Natural killer cell (primary cell): ENCODE results near the gene ZNF860. TPM values are rescaled to one million over a fixed set of nuclear protein-coding genes. Genes with fewer than 3 reads are reported as not detected.

Experiments
- ATAC-seq, 3 donors: fragments of 150-1000 bp in 2 of 3; fragments of 200-7000 bp in 1 of 3; cut with Tn5 transposase; 1 replicate in 1 of 3; 2 replicates in 2 of 3; pipeline ENCODE4 v1.10.0; 2021; ENCODE audit warnings: mild to moderate bottlenecking in 2 of 3, moderate library complexity in 2 of 3
- DNase-seq, 2 donors: peaks; one replicate each; pipeline versions ENCODE4 v3.0.0 to v3.0.0-alpha.2; 2013 to 2021; ENCODE audit warnings: mixed read lengths in 1 of 2
- H3K27ac ChIP-seq: one replicate; pipeline ENCODE4 v1.5.1; 2013; ENCODE audit warnings: mild to moderate bottlenecking, low read length
- H3K27me3 ChIP-seq: one replicate; pipeline ENCODE4 v1.6.1; 2013; ENCODE audit warnings: low read length; ENCODE audit not compliant: control insufficient read depth, insufficient read depth
- H3K36me3 ChIP-seq: one replicate; pipeline ENCODE4 v1.6.1; 2013; ENCODE audit warnings: low read length; ENCODE audit not compliant: control insufficient read depth, insufficient read depth
- H3K4me1 ChIP-seq: one replicate; pipeline ENCODE4 v1.6.1; 2013; ENCODE audit warnings: low read length; ENCODE audit not compliant: control insufficient read depth, insufficient read depth
- H3K4me3 ChIP-seq: one replicate; pipeline ENCODE4 v1.5.1; 2013; ENCODE audit warnings: low read length
- H3K9me3 ChIP-seq: one replicate; pipeline ENCODE4 v1.6.1; 2013; ENCODE audit warnings: low read length; ENCODE audit not compliant: control insufficient read depth, insufficient read depth
- H3K27ac Mint-ChIP-seq, 2 donors: one replicate each; pipeline ENCODE4 v1.8.0; 2022; ENCODE audit warnings: mild to moderate bottlenecking in 2 of 2, mixed read lengths in 2 of 2, moderate library complexity in 1 of 2
- H3K27me3 Mint-ChIP-seq, 2 donors: one replicate each; pipeline ENCODE4 v1.8.0; 2022; ENCODE audit warnings: low read depth in 2 of 2, mixed read lengths in 2 of 2
- H3K36me3 Mint-ChIP-seq: one replicate; pipeline ENCODE4 v1.8.0; 2022; ENCODE audit warnings: mixed read lengths
- H3K4me1 Mint-ChIP-seq, 2 donors: one replicate each; pipeline ENCODE4 v1.8.0; 2022; ENCODE audit warnings: mixed read lengths in 2 of 2
- H3K4me3 Mint-ChIP-seq: one replicate; pipeline ENCODE4 v1.8.0; 2022; ENCODE audit warnings: mild to moderate bottlenecking, moderate library complexity, mixed read lengths
- H3K9me3 Mint-ChIP-seq, 2 donors: one replicate each; pipeline ENCODE4 v1.8.0; 2022; ENCODE audit warnings: mixed read lengths in 2 of 2
- WGBS: methylation state at CpG from one replicate; pipeline ENCODE4 v1.1.7; 2013; ENCODE audit warnings: missing lambda C conversion rate; ENCODE audit not compliant: insufficient coverage; 5-methylcytosine and 5-hydroxymethylcytosine counted together
- intact Hi-C: fragments of 100-400 bp; cut with micrococcal nuclease; formaldehyde crosslinking; loops from one replicate; pipeline ENCODE4 v1.14.2; 2022
- total RNA-seq, 4 donors: library from RNA; stranded (reverse); fragments of 120-200 nt in 1 of 4; gene quantifications; one replicate each; pipeline versions ENCODE4 v1.2.3 to v1.2.4, GENCODE V29; 2013 to 2022
- TF ChIP-seq, protein P1 (sequence below): fragments of 200-600 bp; IDR thresholded peaks from one replicate; pipeline ENCODE4 v1.8.0; 2022; ENCODE audit warnings: antibody characterized with exemption

Gene ZNF860
- total RNA-seq, 3 donors from 2014 or later (not counting 1 experiment from before 2014, with no cell fraction given), result 0.10 TPM; not detected in 2

DNA sequence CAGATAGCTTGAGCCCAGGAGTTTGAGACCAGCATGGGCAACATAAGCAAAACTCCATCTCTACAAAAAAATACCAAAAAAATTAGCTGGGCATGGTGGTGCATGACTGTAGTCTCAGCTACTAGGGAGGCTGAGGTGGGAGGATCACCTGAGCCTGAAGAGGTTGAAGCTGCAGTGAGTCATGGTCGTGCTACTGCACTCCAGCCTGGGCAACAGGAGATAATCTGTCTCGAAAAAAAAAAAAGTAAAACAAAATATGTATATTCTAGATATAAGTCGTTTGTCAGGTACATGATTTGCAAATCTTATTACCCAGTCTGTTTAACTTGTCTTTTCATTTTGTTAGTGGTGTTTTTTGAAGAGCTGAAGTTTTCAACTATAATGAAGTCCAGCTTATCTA lies 40.2 kb downstream of the ZNF860 start:
- no peaks in the 10 kb centered on the region for H3K4me1 Mint-ChIP-seq
- no peak overlapping the region for H3K27ac Mint-ChIP-seq
- peaks cover 0 to 5% of the 10 kb centered on the region in 2 donors for H3K27me3 Mint-ChIP-seq
- no peaks in the 10 kb centered on the region for H3K36me3 ChIP-seq
- no peaks in the 10 kb centered on the region for H3K36me3 Mint-ChIP-seq
- H3K4me3 Mint-ChIP-seq, result no peak overlapping the region
- no peaks in the 10 kb centered on the region for H3K27me3 ChIP-seq
- no peaks in the 10 kb centered on the region for H3K9me3 ChIP-seq
- H3K4me3 ChIP-seq, result no peak overlapping the region
- H3K27ac ChIP-seq, result no peak overlapping the region
- TF ChIP-seq, protein P1, sequence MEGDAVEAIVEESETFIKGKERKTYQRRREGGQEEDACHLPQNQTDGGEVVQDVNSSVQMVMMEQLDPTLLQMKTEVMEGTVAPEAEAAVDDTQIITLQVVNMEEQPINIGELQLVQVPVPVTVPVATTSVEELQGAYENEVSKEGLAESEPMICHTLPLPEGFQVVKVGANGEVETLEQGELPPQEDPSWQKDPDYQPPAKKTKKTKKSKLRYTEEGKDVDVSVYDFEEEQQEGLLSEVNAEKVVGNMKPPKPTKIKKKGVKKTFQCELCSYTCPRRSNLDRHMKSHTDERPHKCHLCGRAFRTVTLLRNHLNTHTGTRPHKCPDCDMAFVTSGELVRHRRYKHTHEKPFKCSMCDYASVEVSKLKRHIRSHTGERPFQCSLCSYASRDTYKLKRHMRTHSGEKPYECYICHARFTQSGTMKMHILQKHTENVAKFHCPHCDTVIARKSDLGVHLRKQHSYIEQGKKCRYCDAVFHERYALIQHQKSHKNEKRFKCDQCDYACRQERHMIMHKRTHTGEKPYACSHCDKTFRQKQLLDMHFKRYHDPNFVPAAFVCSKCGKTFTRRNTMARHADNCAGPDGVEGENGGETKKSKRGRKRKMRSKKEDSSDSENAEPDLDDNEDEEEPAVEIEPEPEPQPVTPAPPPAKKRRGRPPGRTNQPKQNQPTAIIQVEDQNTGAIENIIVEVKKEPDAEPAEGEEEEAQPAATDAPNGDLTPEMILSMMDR, result no peak
- no peaks in the 10 kb centered on the region for H3K9me3 Mint-ChIP-seq
- no peaks in the 10 kb centered on the region for H3K4me1 ChIP-seq
- DNase-seq, result no peak
- WGBS, result 83% methylated on average over 1 of the region's 3 CpGs
- ATAC-seq, result no peak
- intact Hi-C loops, result no loop called here

GRCh38 chr3:32022947-32023346 lies 41.4 kb downstream of the ZNF860 start:
- no peaks in the 10 kb centered on the region for H3K4me1 ChIP-seq
- Mint-ChIP-seq H3K27ac (no peak overlapping the region), H3K4me3 (no peak overlapping the region), H3K4me1 (no peaks in the 10 kb centered on the region), H3K27me3 (peaks cover 0 to 9% of the 10 kb centered on the region in 2 donors), H3K9me3 (no peaks in the 10 kb centered on the region), H3K36me3 (no peaks in the 10 kb centered on the region)
- ATAC-seq (no peak), DNase-seq (no peak)
- H3K4me3 ChIP-seq, result no peak overlapping the region
- no peak overlapping the region for H3K27ac ChIP-seq
- intact Hi-C loops, result no loop called here
- H3K27me3 ChIP-seq, result no peaks in the 10 kb centered on the region
- 73% methylated on average over 2 of the region's 2 CpGs for WGBS
- no peaks in the 10 kb centered on the region for H3K9me3 ChIP-seq
- TF ChIP-seq, protein P1, result no peak
- no peaks in the 10 kb centered on the region for H3K36me3 ChIP-seq

GRCh38 chr3:32026593-32026992 lies 45.0 kb downstream of the ZNF860 start:
- intact Hi-C loops, result no loop called here
- H3K4me1 ChIP-seq, result no peaks in the 10 kb centered on the region
- no peaks in the 10 kb centered on the region for H3K27me3 ChIP-seq
- TF ChIP-seq, protein P1, result no peak
- no peak overlapping the region for H3K4me3 ChIP-seq
- no peak overlapping the region for H3K27ac ChIP-seq
- WGBS, result 21% methylated on average over 6 of the region's 6 CpGs
- no peak overlapping the region for H3K4me3 Mint-ChIP-seq
- H3K36me3 ChIP-seq, result no peaks in the 10 kb centered on the region
- peaks cover 0 to 6% of the 10 kb centered on the region in 2 donors for H3K27me3 Mint-ChIP-seq
- no peaks in the 10 kb centered on the region for H3K9me3 Mint-ChIP-seq
- no peak overlapping the region for H3K27ac Mint-ChIP-seq
- DNase-seq (no peak), ATAC-seq (no peak)
- H3K36me3 Mint-ChIP-seq, result no peaks in the 10 kb centered on the region
- H3K9me3 ChIP-seq, result no peaks in the 10 kb centered on the region
- H3K4me1 Mint-ChIP-seq, result no peaks in the 10 kb centered on the region

DNA sequence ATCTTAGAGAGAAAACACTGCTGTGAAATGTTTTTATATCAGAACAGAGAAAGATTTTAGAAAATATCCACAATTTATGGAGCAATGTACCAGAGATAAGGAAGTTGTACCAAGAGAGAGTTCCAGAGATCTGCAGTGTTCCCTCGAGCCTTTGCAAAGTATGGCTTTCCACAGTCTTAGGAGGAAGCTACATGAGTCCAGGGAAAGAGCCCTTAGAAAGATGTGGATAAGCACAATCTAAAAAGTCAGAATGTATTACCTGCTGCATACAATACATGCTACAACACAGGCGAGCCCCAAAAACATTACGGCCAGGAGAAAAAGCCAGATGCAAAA lies 56.4 kb downstream of the ZNF860 start:
- Histone ChIP-seq H3K27me3 (no peaks in the 10 kb centered on the region), H3K36me3 (no peaks in the 10 kb centered on the region), H3K4me1 (no peaks in the 10 kb centered on the region), H3K9me3 (peaks cover 18% of the 10 kb centered on the region), H3K27ac (no peak overlapping the region), H3K4me3 (no peak overlapping the region)
- Mint-ChIP-seq H3K4me1 (no peaks in the 10 kb centered on the region), H3K27me3 (peaks cover 9% of the 10 kb centered on the region in 2 donors), H3K9me3 (peaks cover 5 to 6% of the 10 kb centered on the region in 2 donors), H3K27ac (no peak overlapping the region), H3K4me3 (no peak overlapping the region), H3K36me3 (peaks cover 11% of the 10 kb centered on the region)
- WGBS, result 86% methylated on average over 3 of the region's 3 CpGs
- no peak for ATAC-seq
- TF ChIP-seq, protein P1, result no peak
- intact Hi-C loops, result no loop called here
- no peak for DNase-seq
